ENCODE measurements around the gene APEH.

DNA sequence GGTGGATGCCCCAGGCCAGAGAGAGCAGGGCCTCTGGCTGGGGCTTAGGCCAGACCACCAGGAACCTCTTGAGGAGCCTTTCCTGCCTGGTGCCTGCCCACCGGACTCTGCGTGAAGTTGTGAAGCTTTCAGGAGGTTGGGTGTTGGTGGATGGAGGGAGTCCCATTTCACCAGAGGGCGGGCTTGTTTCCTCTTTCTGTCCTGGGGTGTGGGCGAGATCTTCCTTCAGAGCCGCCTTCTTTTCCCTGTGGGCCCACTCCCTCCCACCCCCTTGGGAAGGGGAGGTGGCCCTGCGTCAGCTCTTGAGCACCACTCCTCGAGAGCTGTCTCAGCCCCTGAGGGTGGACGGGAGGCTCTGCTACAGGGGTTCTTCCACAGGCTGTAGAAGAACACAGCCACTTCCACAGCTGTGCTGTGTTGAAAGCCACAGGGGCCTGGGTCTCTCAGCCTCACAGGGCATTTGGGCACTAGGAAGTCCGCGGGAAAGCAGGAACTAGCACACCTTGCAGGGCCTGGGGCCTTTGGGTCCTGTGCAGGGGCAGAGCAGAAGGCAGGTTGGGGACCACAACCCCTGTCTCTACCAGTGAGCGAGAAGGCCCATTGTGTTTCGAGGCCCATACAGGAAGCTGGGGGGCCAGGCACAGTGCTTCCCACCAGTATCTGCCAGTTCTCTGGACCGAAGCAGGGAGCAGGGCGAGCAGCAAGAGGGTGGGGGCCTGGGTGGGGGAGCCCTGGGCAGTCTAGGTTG, 43.2 kb downstream of the APEH start:
- no peak for TF ChIP-seq BHLHE40 (IDR thresholded peaks at IDR 0.05; ENCODE audit: borderline replicate concordance)
- TF ChIP-seq, protein P1, sequence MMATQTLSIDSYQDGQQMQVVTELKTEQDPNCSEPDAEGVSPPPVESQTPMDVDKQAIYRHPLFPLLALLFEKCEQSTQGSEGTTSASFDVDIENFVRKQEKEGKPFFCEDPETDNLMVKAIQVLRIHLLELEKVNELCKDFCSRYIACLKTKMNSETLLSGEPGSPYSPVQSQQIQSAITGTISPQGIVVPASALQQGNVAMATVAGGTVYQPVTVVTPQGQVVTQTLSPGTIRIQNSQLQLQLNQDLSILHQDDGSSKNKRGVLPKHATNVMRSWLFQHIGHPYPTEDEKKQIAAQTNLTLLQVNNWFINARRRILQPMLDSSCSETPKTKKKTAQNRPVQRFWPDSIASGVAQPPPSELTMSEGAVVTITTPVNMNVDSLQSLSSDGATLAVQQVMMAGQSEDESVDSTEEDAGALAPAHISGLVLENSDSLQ (IDR thresholded peaks at IDR 0.05), result no peak
- TF ChIP-seq SP1 (IDR thresholded peaks at IDR 0.05), result no peak
- no peak for TF ChIP-seq FOXM1 (IDR thresholded peaks at IDR 0.05; ENCODE audit: borderline replicate concordance)
- TF ChIP-seq ZNF384 (IDR thresholded peaks at IDR 0.05), result no peak
- no peak for TF ChIP-seq FOXK2 (IDR thresholded peaks at IDR 0.05)
- no peak for TF ChIP-seq LEF1 (IDR thresholded peaks at IDR 0.05; ENCODE audit: borderline replicate concordance)
- no peak for TF ChIP-seq FOXA1 (IDR thresholded peaks at IDR 0.05)
- TF ChIP-seq ARNT (IDR thresholded peaks at IDR 0.05), result no peak
- no peak for TF ChIP-seq SUZ12 (IDR thresholded peaks at IDR 0.05)
- no peak for TF ChIP-seq CTBP1 (IDR thresholded peaks at IDR 0.05; ENCODE audit: borderline replicate concordance)
- no peak for TF ChIP-seq NFRKB (IDR thresholded peaks at IDR 0.05)
- TF ChIP-seq L3MBTL2 (conservative IDR thresholded peaks at IDR 0.05), result no peak
- no peak for TF ChIP-seq ELF4 (IDR thresholded peaks at IDR 0.05)
